RWPE1 (cell line): ENCODE data around the gene NPNT.

Experiments
- CTCF ChIA-PET: fragments of 350-600 bp; sonication (Branson Sonifier 250); formaldehyde crosslinking; extraction: SDS; loops from one replicate; lab custom pipeline; 2021; lab: Yijun Ruan, JAX
- POLR2A ChIA-PET: fragments of 400-600 bp; formaldehyde crosslinking; extraction: SDS; loops from one replicate; lab custom pipeline; 2020; ENCODE audit warnings: antibody characterized with exemption; ENCODE audit not compliant: low non-redundant PET; lab: Yijun Ruan, JAX
- DNase-seq: peaks from one replicate; pipeline ENCODE4 v3.0.0; 2012; ENCODE audit warnings: low spot score
- H3K27ac ChIP-seq: fragments of 450-650 bp; 2 replicates; pipeline ENCODE4 v1.5.1; 2017
- CTCF ChIP-seq: fragments of 450-650 bp; conservative IDR thresholded peaks from 2 replicates; pipeline ENCODE4 v1.5.1; 2017; ENCODE audit warnings: low read depth, mild to moderate bottlenecking

Gene NPNT

GRCh38 chr4:105870963-105871362 is 24.3 kb upstream of the NPNT start:
- TF ChIP-seq CTCF, result no peak
- CTCF ChIA-PET, result no interaction called here
- POLR2A ChIA-PET, result no interaction called here

GRCh38 chr4:105871997-105872396 is 23.3 kb upstream of the NPNT start:
- no peak for DNase-seq
- no peak for TF ChIP-seq CTCF
- CTCF ChIA-PET, result no interaction called here
- no peak overlapping the region for H3K27ac ChIP-seq
- POLR2A ChIA-PET, result no interaction called here

More at GRCh38 chr4:105870963-105871362, 24.3 kb upstream of the NPNT start:
- H3K27ac ChIP-seq, result no peak overlapping the region
- no peak for DNase-seq

GRCh38 chr4:105875233-105875632 is 20.0 kb upstream of the NPNT start:
- no peak overlapping the region for H3K27ac ChIP-seq
- DNase-seq, result no peak
- no peak for TF ChIP-seq CTCF
- ChIA-PET CTCF (no interaction called here), POLR2A (no interaction called here)

GRCh38 chr4:105878668-105879067 is 16.6 kb upstream of the NPNT start:
- CTCF ChIA-PET, result no interaction called here
- no peak overlapping the region for H3K27ac ChIP-seq
- no peak for DNase-seq
- no peak for TF ChIP-seq CTCF
- POLR2A ChIA-PET, result no interaction called here

GRCh38 chr4:105887508-105887907 is 7.8 kb upstream of the NPNT start:
- CTCF ChIA-PET, result interaction anchor here (0.7 kb wide), 1 partner anchor 70 kb away, joined by 4 read pairs; no protein-coding TSS in a partner anchor
- DNase-seq, result no peak
- H3K27ac ChIP-seq, result no peak overlapping the region
- TF ChIP-seq CTCF, result no peak
- POLR2A ChIA-PET, result no interaction called here

DNA sequence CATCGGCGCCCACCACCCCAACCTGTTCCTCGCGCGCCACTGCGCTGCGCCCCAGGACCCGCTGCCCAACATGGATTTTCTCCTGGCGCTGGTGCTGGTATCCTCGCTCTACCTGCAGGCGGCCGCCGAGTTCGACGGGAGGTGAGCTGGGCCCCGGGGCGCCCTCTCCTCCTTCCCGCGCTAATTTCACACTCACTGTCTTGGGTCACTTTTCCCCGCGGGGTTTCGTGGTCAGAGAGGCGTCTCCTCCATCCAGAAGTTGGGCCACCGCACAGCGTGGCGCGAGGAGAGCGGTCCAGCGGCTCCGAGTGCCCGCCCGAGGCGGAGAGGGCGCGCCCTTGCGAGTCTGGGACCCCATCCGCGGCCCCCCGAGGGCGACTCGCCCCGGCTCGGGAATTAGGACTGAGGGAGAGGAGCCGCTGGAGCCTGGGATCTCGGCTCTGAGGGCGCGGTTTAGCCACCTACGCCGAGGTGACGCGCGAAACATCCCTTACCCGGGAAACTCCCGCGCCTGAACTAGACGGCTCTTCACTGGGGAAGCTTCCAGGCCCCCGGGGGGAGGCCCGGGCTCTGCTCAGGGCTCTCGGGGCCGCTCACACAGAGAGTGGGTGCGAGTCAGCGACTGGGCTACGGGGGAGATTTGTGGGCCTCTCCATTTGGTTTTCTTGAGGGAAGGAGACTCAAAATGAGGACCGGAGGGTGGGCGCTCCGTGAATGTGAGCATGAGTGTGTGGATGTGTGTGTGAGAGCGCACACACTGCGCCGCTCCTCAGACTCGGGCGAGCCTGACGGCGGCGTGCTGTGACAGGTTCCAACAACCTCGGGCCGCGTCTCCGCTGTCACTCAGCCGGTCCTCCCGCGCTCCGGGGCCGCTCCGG is 551 bp downstream of the NPNT start:
- DNase-seq, result peak; percentile 37
- H3K27ac ChIP-seq, result peak overlapping the region; percentile 40
- TF ChIP-seq CTCF, result 0 out of 2 replicates have a peak, but pooled peaks have one; percentile 9
- CTCF ChIA-PET, result interaction anchor here (0.7 kb wide), 1 partner anchor 371 kb away, joined by 3 read pairs; no protein-coding TSS in a partner anchor
- POLR2A ChIA-PET, result interaction anchor here (0.6 kb wide), 1 partner anchor 100 kb away, joined by 3 read pairs; no protein-coding TSS in a partner anchor
